ENCODE results near the gene CLCN7.

The CLCN7 gene, protein sequence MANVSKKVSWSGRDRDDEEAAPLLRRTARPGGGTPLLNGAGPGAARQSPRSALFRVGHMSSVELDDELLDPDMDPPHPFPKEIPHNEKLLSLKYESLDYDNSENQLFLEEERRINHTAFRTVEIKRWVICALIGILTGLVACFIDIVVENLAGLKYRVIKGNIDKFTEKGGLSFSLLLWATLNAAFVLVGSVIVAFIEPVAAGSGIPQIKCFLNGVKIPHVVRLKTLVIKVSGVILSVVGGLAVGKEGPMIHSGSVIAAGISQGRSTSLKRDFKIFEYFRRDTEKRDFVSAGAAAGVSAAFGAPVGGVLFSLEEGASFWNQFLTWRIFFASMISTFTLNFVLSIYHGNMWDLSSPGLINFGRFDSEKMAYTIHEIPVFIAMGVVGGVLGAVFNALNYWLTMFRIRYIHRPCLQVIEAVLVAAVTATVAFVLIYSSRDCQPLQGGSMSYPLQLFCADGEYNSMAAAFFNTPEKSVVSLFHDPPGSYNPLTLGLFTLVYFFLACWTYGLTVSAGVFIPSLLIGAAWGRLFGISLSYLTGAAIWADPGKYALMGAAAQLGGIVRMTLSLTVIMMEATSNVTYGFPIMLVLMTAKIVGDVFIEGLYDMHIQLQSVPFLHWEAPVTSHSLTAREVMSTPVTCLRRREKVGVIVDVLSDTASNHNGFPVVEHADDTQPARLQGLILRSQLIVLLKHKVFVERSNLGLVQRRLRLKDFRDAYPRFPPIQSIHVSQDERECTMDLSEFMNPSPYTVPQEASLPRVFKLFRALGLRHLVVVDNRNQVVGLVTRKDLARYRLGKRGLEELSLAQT

DNA sequence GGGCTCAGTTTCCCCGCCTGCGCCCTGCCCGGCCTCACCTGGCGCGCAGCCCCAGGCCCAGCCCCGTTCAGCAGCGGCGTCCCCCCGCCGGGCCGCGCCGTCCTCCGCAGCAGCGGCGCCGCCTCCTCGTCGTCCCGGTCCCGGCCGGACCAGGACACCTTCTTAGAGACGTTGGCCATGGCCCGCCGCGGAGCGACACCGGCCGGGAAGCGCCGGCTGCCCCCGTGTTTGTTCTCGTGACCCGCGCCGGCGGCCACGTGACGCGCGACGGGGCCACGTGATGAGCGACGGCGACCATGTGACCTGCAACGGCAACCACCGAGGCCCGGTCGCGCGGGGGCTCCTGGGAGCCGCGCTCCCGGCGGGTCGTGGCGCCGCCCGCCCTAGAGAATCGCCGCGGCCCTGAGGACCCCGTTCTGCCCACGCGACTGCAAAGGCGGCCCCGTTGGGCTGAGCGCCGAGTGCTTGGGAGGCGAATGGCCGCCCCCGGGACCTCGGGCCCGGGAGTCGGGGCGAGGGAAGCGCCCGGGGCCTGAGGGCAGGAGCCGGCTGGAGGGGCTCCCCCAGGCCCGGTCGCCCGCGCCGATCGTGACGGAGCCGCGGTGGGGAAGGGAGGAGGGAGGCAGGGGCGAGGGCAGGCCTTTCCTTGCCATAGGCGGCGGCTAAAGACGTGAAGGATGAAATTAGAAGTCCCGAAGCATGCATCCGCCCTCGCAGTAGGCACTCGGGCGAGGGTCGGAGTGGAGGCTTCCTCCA, at the start of gene CLCN7:
CLCN7 (minus strand) TSS at position 233 of the 756 bp plus-strand sequence; CDS start at position 179, 54 bp downstream.
- peak; percentile 93 for DNase-seq

DNA sequence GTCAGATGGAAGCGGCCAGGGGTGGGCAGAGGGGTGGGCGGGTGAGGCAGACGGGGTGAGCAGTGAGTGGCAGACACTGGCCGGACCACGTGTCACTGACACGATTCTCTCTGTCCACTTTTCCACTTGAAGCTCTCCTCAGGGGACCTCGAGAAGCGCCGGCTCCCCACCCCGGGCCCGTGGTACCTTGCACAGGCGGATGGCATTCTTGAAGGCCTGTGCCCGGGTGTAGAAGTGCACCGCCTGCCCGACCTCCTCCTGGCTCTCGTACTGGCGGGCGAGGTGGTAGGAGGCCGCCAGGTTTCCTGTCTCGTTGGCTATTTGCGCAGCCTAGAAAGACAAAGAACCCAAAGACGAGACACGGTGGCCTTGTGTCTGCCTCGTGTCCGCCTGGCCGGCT, 49.5 kb upstream of the CLCN7 start:
- DNase-seq, result no peak

DNA sequence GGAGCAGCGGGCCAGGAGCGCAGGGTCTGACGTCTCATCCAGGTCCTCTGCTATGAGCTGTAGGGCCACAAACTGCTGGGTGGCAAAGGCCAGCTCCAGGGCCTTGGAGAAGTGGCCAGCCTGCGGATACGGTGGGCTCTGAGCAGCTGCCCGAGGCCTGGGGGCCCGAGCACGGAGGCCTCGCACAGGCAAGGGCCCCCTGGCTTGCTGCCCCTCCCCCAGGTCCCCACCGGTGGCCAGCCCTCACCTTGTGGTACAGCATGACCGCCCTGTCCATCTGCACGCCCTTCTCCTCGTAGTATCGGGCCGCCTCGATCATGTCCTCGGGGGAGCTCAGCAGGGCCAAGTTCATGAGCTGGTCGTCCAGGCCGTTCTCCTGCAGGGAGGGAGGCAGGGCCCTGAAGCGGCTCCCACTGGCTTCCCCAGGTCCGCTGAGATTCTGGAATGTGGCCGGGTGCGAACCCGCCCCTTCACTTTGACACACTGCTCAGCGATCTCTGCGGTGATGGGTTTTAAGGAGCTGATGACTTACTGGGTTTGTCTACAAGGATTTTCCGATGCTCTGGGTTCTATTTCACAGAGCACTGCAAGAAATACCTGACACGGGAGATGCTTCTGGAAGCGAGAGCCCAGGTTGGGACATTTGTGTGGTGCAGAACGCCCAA, 48.9 kb upstream of the CLCN7 start:
- DNase-seq, result no peak

DNA sequence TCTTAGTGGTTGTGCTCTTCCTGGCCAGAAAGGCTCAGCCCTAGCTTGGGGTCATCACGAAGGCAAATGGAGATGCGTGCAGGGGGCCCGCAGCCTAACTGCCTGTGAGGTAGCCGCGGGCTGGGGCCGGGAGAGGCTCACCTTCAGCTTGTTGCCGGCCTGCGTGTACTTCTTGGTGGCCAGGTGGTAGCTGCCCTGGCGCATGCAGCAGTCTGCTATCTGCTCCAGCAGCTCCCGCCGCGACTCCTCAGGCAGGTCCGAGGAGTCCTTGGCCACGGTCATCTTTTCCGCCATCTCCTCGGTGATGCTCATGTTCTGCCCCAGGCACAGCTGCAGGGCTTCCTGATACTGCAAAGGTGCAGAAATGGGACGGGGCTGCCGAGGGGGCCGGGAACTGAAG, 45.6 kb upstream of the CLCN7 start:
- no peak for DNase-seq

DNA sequence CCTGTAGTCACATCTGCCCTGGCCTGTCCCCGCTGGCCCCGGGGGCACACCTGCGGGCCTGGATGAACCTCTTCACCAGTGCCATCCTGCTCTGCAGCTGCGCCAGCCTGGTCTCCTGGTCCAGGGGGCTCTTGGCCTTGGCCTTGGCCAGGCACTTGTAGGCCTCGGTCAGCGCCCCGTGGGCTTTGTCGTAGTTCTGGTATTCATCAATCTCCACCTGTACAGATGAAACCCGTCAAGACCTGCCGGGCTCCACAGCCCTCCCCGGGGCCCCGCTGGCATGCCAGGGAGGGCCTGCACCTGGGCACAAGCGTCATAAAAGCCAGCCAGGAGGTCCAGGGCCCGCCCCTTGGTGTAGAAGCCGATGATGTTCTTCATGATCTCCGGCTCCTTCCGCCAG, 45.0 kb upstream of the CLCN7 start:
- DNase-seq, result no peak

DNA sequence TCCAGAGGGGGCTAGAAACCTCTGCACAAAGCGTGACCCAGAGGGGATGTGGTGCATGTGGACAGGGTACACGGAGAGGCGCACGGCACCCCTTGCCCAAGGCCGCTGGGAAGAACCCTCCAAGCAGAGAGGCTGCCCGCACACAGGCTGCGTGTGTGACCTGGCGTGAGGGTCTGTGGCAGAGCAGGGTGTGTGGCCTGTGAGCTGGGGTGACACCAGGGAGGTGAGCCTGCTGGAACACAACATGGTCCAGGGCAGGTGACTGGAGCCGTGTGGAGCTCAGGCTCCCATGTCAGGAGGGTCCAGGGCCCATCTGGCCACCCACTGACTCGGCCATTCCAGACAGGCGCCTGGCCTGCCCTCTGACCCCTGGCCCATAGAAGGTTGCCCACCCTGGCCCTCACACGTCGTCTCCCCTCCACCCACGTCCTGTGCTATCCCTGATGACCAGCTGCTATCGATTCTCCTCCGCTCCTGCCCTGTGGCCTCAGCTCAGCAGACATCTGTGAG, 43.9 kb upstream of the CLCN7 start:
- no peak for DNase-seq

DNA sequence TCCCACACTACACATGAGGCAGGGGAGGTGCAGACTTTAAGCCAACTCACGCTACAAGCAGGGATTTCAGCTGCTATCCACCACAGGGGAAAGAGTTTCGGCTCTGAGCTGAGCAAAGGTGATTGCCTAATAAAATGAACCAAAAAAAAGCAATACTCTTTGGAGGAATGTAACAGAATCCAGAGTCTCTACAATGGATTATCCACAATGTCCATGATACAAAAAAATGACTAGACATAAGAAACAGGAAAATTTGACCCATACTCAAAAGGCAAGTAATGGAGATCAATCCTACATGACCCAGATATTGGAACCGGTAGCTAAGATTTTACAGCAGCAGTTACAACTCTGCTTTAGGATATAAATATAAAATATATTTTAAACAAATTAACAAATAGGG, 39.7 kb upstream of the CLCN7 start:
- no peak for DNase-seq

DNA sequence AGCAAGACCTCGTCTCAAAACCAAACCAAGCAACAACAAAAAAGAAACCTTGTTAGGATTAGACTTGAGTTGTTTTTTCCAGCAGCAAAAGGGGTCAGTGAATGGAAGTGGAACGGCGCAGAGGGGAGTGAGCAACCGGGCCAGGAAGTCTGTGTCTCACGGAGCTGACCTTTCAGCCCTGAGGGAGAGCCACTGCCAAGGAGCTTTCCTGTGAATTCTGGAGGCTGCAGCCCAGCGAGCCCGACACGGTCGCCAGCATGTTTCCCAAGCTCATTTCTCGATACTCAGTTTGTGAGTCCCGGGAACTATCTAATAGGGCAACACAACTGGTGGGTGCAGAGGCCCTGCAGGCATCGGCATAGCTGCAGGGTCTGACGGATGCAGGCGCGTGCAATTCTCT, 37.9 kb upstream of the CLCN7 start:
- DNase-seq, result no peak

DNA sequence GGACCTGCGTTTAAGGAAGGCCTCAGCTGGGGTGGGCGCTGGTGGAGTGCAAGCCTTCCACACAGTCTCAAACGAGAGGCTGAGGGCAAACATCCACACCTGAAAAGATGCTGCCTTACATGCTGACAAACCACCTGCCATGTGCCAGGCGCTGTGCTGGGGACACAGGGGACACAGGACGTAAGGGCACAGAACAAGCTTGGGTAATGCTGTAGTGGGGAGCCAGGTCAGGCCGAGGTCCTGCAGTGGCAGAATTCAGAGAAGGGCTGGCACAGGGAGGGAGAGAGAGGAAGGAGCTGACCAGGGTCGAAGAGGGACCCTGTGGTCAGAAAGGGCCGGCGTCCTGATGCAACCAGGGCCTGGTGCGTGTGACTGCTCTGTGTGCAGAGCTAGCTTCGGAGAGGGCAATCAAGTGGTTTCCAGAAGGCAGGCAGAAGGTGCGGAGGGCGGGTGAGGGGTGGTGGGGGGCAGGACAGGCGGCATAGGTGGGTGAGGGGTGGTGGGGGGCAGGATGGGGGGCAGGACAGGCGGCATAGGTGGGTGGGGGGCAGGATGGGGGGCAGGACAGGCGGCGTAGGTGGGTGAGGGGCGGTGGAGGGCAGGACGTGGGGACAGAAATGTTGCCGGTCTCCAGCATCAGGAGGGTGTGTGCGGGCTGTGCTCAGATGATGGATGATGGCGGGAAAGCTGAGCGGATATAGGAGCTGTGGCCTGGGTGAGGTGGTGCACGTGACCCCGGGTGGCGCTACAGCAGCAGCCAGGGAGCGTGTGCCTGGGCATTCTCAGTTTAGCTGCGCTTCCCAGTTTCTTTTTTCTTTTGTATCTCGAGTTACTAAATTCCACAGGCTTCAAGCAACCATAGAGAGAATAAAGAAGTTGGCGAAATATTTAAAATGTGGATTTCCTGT, 37.1 kb upstream of the CLCN7 start:
- no peak for DNase-seq

DNA sequence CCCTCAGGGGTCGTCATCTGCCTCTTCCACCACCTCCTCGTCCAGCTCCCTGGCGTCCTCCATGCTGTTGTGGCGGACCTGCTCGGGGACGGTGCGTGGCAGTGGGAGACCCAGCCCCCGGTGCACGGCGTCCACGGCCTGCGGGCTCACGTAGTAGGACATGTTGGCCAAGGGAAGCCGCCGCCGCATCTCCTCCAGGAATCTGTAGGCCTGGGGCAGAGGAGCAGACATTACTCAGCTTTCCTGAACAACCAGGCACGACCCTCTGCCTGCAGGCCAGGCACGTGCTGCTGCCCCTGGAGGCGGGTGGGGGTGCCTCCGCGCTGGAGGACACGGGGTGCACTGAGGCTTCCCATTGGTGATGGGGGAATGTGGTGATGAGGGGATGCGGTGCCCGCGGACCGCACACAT, 36.1 kb upstream of the CLCN7 start:
- DNase-seq, result no peak

DNA sequence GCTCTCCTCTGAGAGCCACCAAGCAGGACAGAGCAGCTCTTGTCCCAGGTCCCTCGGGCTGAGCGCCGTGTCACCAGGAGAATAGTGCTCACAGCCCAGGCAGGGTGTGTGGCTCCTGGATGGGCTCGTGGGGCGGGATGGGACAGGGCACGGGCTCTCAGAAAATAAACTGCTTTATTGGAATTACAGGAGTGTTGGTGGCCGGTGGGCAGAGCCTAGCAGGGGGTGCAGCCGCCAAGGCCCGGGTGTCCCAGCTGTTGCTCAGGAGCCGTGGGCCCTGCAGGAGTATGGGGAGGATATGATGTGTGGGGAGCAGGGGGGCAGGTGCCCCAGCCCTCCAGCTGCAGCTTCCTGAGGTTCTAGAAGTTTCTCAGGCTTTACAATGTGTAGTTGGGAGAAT, 35.4 kb upstream of the CLCN7 start:
- no peak for DNase-seq

DNA sequence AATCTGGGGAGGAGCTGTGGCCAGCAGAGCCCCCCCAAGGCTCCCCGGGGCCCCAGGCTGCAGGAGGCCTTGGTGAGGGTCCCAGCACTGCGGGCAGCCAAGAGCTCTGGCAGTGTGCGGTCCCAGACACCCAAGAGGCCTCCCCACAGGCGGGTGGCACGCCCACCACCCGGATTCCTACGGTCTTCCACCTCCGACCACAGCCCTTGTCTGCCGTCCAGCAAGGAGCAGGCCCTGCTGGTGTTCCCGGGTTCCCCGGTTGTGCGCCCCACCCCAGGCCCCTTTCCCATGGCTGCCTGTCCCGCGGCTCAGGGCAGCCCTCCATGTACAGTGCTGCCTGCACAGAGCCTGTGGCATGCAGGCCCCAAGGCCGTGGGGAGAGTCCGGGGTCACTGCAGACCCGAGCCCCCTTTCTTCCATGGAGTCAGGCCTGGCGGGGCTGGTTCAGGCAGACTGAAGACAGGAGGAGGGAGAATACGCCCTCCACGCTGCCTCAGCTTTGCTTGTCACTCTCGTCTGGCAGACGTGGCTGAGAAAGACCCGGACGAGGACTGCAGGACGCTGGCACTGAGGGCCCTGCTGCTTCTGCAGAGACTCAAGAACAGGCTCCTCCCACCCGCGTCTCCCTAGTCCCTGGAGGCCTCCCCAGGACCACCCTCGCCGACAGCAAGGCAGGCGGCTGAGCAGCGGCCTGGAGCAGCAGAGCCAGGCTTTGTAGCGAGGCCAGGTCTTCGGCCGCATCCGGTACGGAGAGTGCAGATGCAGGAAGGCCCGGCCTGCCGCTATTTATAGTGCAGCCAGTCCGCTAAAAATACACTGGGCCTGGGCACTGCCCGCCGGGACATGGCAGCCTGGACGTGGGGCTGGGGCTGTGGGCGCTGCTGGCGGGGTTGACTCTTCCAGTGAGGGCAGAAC, 34.7 kb upstream of the CLCN7 start:
- no peak for DNase-seq

DNA sequence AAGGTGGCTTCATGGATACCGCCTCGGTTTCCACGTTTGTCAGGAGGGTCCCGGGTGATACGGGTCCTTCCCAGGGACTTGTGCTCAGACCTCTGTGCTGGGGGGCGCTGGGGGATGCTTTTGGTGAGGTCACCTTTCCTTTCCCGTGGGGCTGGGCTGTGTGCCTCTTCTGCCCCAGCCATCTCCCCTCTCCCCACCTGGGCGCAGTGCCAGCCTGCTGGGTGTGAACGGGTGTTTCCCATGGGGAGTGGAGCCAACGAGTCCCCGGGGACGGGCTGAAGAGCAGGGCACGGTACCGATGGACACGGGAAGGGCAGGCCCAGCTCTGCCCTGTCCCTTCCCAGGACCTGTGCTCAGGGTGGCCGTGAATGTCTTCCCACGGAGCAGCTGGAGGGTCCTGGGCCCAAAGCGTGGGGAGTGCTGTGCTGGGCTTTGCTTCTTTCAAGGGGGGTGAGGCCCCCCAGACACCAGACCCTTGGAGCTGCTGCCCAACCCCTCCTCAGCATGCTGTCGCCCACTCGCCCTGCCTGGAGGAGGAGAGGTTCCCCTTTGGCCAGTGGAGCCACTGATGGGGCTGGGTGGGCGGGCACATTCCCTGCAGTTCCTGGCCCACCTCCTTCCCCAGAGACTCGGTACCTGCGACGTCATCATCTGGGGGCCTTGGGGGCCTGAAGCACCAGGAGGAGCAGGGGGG, 33.8 kb upstream of the CLCN7 start:
- DNase-seq, result no peak

DNA sequence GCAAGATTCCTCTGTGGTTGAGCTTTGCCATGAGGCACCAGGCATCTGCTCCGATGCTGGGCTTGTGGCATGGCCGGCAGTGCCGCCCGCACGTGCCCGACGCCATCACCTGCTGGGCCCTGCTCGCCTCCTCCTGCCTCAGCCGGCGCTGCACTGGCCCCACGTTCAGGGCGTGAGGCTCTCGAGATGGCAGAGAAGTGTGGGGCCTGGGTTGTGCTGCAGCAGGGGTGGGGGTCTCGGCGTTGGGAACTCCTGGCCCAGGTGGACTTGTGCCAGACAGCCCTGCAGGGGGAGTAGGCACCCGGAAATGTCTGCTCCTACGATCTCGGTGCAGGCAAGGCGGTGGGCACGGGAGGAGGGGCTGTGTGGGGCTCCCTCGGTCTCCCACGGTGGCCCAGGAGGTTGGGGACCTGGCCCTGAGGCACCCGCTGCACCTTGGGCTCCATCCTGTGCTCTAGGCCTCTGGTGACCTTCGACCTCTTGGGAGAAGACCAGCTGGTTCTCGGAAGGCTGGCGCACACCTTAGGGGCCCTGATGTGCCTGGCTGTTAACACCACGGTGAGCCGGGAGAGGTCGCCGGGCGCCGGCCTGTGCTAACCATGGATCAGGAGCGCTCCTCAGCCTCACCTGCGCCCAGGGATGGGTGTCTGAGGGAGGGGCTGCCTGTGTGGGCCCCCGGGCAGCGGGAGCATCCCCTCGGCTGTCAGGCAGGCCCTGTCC, 31.8 kb upstream of the CLCN7 start:
- DNase-seq, result no peak

DNA sequence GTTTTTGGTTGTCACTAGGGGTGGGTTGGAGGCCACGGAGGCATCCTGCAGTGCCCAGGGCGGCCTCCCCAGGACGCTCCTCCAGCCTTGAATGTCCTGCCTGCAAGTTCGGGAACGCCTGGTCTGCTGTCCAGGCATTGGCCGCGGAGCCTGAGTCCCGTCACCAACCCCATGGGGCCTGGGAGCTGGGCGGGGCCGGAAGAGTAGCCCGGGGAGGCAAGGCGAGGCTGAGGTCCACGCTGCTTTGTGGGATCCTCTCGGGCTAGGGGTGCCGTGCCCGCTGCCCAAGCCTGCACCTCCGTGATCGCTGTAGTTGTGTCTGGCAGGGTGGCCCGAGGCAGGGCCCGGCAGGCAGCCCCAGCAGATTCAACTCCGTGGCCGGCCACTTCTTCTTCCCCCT, 31.1 kb upstream of the CLCN7 start:
- DNase-seq, result no peak

DNA sequence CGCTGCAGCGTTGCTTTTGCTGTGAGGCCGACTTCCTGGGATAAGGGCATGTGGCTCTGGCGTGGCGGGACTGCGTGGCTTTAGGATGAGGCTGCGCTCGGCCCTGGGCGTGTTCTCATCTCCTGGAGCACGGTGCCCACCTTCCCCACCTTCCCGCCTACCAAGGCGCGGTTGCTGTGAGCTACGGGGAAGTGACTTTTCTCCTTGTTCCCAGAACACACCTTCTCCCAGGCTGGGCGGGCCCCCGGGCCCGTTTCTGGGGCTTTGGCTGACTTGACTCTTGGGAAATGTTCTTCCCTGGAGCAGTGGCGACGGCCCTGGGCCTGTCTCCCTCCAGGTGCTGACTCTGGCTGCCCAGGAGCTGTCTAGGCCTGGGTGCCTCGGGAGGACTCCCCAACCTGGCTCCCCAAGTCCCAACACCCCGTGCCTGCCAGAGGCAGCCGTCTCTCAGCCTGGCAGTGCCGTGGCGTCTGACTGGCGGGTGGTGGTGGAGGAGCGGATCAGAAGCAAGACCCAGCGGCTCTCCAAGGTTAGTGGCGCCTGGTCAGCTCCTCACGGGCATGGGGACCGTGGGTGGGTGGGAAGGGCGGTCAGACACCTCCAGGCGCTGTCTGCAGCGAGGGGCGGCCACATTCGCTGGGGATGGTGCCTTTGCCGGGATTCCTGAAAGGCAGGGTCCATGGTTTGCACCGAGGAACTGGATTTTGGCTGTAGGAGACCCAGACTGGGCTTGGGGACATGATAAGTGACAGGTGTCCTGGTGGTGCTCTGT, 30.4 kb upstream of the CLCN7 start:
- no peak for DNase-seq

DNA sequence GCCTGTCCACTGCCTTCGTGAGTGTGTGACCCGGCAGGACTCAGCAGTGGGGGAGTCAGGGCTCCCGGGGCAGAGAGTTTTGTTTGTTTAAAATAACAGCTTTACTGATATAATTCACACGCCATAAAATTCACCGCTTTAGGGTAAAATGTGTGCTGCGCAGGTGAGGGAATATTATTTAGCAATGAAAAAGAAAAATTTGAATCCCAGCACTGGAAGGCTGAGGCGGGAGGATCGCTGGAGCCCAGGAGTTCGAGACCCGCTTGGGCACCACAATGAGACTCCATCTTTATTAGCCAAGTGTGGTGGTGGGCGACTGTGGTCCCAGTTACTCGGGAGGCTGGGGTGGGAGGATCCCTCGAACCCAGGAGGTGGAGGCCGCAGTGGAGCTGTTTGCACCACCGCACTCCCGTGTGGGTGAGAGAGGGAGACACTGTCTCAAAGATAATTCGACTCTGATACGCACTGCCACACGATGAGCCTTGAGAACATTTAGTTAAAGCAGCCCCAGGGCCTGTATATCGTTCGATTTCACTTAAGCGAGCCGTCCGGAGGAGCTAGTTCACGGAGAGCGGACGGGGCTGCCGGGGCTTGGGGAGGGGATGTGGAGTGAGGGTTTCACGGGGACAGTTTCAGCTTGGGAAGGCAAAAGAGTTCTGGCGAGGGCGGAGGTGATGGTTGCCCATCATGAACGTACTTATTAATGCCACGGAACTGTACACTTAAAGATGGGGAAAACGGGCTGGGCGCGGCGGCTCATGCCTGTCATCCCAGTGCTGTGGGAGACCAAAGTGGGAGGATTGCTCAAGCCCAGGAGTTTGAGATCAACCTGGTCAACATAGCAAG, 28.5 kb upstream of the CLCN7 start:
- no peak for DNase-seq
